PC-3 (cell line): ENCODE measurements around the gene TNFSF13. TPM values are rescaled to one million over a fixed set of nuclear protein-coding genes. Genes with fewer than 3 reads are reported as not detected.
"Not testable (repeated sequence)": the region's sequence is repeated elsewhere in the genome, so short reads cannot be mapped to it uniquely, and the experiment has no call there.

Source experiments
- ATAC-seq: fragments of 200-7000 bp; cut with Tn5 transposase; 2 replicates; pipeline ENCODE4 v1.9.1; 2020; ENCODE audit warnings: mild to moderate bottlenecking, moderate library complexity
- BruUV-seq: library from RNA; stranded (reverse); fragments of 400-500 nt; replicated peaks from 2 replicates; lab custom pipeline; 2021; lab: Mats Ljungman, UMichigan
- CTCF ChIA-PET: fragments of 300-600 bp; sonication (Branson Sonifier 250); formaldehyde crosslinking; loops from one replicate; lab custom pipeline; 2022; ENCODE audit warnings: antibody characterized with exemption; lab: Charles Lee
- POLR2A ChIA-PET: fragments of 300-600 bp; sonication (Branson Sonifier 250); formaldehyde crosslinking; loops from one replicate; lab custom pipeline; 2022; ENCODE audit warnings: antibody characterized with exemption; ENCODE audit not compliant: unreplicated experiment; lab: Charles Lee
- DNase-seq: peaks from one replicate; pipeline ENCODE4 v3.0.0-alpha.2; 2015
- H2AFZ ChIP-seq: fragments of 300-600 bp; sonication (generic); 2 replicates; pipeline ENCODE4 v1.6.0; 2016; ENCODE audit warnings: antibody characterized with exemption, low read length
- H3F3A ChIP-seq: fragments of 300-600 bp; sonication (generic); one replicate; pipeline ENCODE4 v1.6.0; 2017; ENCODE audit warnings: antibody characterized with exemption, low read length, control low read depth, mild to moderate bottlenecking; ENCODE audit not compliant: unreplicated experiment
- H3K27ac ChIP-seq: fragments of 300-600 bp; sonication (generic); 2 replicates; pipeline ENCODE4 v1.5.1; 2016; ENCODE audit warnings: mild to moderate bottlenecking, low read length
- H3K27me3 ChIP-seq: fragments of 300-600 bp; sonication (generic); 2 replicates; pipeline ENCODE4 v1.6.1; 2016; ENCODE audit warnings: low read length, mixed read lengths
- H3K36me3 ChIP-seq: fragments of 300-600 bp; sonication (generic); 2 replicates; pipeline ENCODE4 v1.6.1; 2016; ENCODE audit warnings: low read depth, mixed run types, low read length, mixed read lengths
- H3K4me1 ChIP-seq: fragments of 300-600 bp; sonication (generic); 2 replicates; pipeline ENCODE4 v1.5.1; 2016; ENCODE audit warnings: low read length; ENCODE audit not compliant: insufficient read depth
- H3K4me2 ChIP-seq: fragments of 300-600 bp; sonication (generic); 2 replicates; pipeline ENCODE4 v1.6.0; 2016; ENCODE audit warnings: low read length
- H3K4me3 ChIP-seq: fragments of 300-600 bp; sonication (generic); 2 replicates; pipeline ENCODE4 v1.5.1; 2016; ENCODE audit warnings: mild to moderate bottlenecking, low read length, mixed read lengths
- H3K79me2 ChIP-seq: fragments of 300-600 bp; sonication (generic); 2 replicates; pipeline ENCODE4 v1.6.1; 2017; ENCODE audit warnings: low read length, mixed read lengths
- H3K9ac ChIP-seq: fragments of 300-600 bp; sonication (generic); 2 replicates; pipeline ENCODE4 v1.6.0; 2016; ENCODE audit warnings: mild to moderate bottlenecking, low read length
- H3K9me2 ChIP-seq: fragments of 300-600 bp; sonication (generic); replicated peaks from 2 replicates; pipeline ENCODE4 v1.6.1; 2016; ENCODE audit warnings: mixed run types, low read length, mixed read lengths
- H3K9me3 ChIP-seq: fragments of 300-600 bp; sonication (generic); 2 replicates; pipeline ENCODE4 v1.6.1; 2016; ENCODE audit warnings: low read length, mixed read lengths
- H4K20me1 ChIP-seq: fragments of 300-600 bp; sonication (generic); 2 replicates; pipeline ENCODE4 v1.6.1; 2016; ENCODE audit warnings: low read length, mixed read lengths
- EZH2 ChIP-seq: fragments of 300-600 bp; sonication (generic); IDR thresholded peaks from one replicate; pipeline ENCODE4 v1.6.1; 2017; ENCODE audit warnings: antibody characterized with exemption, mild to moderate bottlenecking, low read length; ENCODE audit not compliant: unreplicated experiment
- EZH2phosphoT487 ChIP-seq: fragments of 300-600 bp; sonication (generic); IDR thresholded peaks from 2 replicates; pipeline ENCODE4 v1.6.1; 2018; ENCODE audit warnings: mild to moderate bottlenecking, antibody characterized with exemption, low read length, borderline replicate concordance
- intact Hi-C: fragments of 100-400 bp; cut with micrococcal nuclease; formaldehyde crosslinking; loops from 2 replicates; pipeline ENCODE4 v1.9.0; 2023
- total RNA-seq: library from RNA; depleted of rRNA; stranded (reverse); fragments of >200 nt; gene quantifications from 2 replicates; pipeline ENCODE4 v1.2.3, GENCODE V29; 2014
- TF ChIP-seq, protein P1 (sequence below): fragments of 300-600 bp; sonication (generic); conservative IDR thresholded peaks from 2 replicates; pipeline ENCODE4 v1.5.1; 2017; ENCODE audit warnings: antibody characterized with exemption, low read depth, mild to moderate bottlenecking, low read length

TNFSF13 gene
- total RNA-seq, 1 experiment from 2014 or later = 3.6 TPM

DNA sequence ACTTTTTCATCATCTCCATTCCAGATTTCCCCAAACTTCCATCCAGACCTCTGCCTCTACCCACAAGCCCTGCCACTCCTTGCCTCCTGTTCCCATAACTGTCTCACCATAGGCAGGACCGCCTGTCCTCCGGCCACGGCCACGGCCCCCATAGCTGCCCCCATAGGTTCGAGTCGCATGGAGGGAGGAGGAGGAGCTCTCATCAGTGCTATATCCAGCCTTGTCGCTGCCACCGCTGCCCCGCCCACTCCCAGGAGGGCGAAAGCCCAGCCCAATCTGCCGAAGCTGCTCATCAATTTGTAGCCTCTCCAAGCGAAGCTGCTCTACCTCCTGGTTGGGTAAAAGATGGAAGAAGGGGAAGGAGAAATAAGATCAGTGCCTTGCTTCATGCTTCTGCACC is 34.7 kb downstream of the TNFSF13 start:
- Histone ChIP-seq H3K4me1 (peaks cover 30% of the 10 kb centered on the region), H3K36me3 (peaks cover 17% of the 10 kb centered on the region), H3F3A (no peaks in the 10 kb centered on the region), H2AFZ (no peak overlapping the region), H3K4me2 (no peak overlapping the region), H3K79me2 (0 out of 2 replicates have a peak, but pooled peaks cover 12% of the 10 kb centered on the region), H3K9ac (no peak overlapping the region), H4K20me1 (no peaks in the 10 kb centered on the region), H3K27me3 (no peaks in the 10 kb centered on the region), H3K9me3 (no peaks in the 10 kb centered on the region), H3K4me3 (no peak overlapping the region), H3K9me2 (no peaks in the 10 kb centered on the region), H3K27ac (no peak overlapping the region)
- ChIA-PET POLR2A (no interaction called here), CTCF (no interaction called here)
- intact Hi-C loops = no loop called here
- no TSS peak for BruUV-seq
- TF ChIP-seq EZH2phosphoT487 (no peak), EZH2 (no peak)
- TF ChIP-seq, protein P1, sequence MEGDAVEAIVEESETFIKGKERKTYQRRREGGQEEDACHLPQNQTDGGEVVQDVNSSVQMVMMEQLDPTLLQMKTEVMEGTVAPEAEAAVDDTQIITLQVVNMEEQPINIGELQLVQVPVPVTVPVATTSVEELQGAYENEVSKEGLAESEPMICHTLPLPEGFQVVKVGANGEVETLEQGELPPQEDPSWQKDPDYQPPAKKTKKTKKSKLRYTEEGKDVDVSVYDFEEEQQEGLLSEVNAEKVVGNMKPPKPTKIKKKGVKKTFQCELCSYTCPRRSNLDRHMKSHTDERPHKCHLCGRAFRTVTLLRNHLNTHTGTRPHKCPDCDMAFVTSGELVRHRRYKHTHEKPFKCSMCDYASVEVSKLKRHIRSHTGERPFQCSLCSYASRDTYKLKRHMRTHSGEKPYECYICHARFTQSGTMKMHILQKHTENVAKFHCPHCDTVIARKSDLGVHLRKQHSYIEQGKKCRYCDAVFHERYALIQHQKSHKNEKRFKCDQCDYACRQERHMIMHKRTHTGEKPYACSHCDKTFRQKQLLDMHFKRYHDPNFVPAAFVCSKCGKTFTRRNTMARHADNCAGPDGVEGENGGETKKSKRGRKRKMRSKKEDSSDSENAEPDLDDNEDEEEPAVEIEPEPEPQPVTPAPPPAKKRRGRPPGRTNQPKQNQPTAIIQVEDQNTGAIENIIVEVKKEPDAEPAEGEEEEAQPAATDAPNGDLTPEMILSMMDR = no peak
- ATAC-seq (no peak), DNase-seq (no peak)

DNA sequence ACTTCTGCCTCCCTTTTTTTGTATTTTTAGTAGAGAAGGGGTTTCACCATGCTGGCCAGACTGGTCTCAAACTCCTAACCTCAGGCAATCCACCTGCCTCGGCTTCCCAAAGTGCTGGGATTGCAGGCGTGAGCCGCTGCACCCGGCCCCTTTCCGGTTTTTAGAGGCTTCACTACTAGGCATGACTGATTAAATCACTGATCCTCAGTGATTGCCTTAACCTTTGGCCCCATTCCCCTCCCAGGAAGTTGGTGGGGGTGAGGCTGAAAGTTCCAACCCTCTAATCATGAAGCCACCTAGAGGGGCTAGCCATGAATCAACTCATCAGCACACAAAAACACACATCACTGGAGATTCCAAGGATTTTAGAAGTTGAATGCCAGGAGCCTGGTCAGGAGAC is 39.0 kb downstream of the TNFSF13 start:
- H4K20me1 ChIP-seq, H3K4me3 ChIP-seq, H3F3A ChIP-seq, H3K27ac ChIP-seq, DNase-seq, H3K4me2 ChIP-seq, H3K27me3 ChIP-seq, H3K4me1 ChIP-seq, POLR2A ChIA-PET, H3K79me2 ChIP-seq, intact Hi-C loops, H3K9me3 ChIP-seq, BruUV-seq, CTCF ChIA-PET, H2AFZ ChIP-seq, H3K9ac ChIP-seq, ATAC-seq, H3K9me2 ChIP-seq: not testable (repeated sequence)
- H3K36me3 ChIP-seq = peaks cover 22% of the 10 kb centered on the region

DNA sequence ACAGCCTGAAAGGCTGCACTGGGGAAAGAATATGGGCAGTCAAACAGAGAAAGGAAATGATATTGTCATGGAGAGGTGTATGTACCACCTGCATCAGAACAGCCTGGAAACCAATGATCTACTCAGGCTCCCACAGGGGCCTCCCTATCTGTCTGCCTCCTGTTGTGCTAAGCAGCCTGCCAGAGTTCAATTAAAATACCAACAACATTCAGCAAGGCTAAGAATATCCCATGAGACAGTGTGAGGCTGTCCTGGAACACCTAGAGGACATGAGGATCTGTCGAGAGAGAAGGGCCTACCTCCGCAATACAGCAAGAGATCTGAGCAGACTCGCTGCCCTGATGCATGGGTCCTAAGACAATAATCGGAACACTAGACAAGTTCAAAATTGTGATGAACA is 47.7 kb downstream of the TNFSF13 start:
- H3K4me3 ChIP-seq = no peak overlapping the region
- ChIA-PET CTCF (no interaction called here), POLR2A (no interaction called here)
- no peaks in the 10 kb centered on the region for H3K4me1 ChIP-seq
- no peaks in the 10 kb centered on the region for H3F3A ChIP-seq
- no TSS peak for BruUV-seq
- H3K27me3 ChIP-seq = no peaks in the 10 kb centered on the region
- no peaks in the 10 kb centered on the region for H3K9me2 ChIP-seq
- DNase-seq = no peak
- TF ChIP-seq EZH2phosphoT487 (no peak), EZH2 (no peak)
- TF ChIP-seq, protein P1 = no peak
- intact Hi-C loops = no loop called here
- H2AFZ ChIP-seq = no peak overlapping the region
- peaks cover 34% of the 10 kb centered on the region for H3K79me2 ChIP-seq
- H3K36me3 ChIP-seq = peaks cover 6% of the 10 kb centered on the region; the same call in 1 of the 2 replicates
- H3K27ac ChIP-seq = no peak overlapping the region
- H3K9ac ChIP-seq = no peak overlapping the region
- no peaks in the 10 kb centered on the region for H3K9me3 ChIP-seq
- H4K20me1 ChIP-seq = peaks cover 8% of the 10 kb centered on the region; the same call in 1 of the 2 replicates
- H3K4me2 ChIP-seq = no peak overlapping the region
- no peak for ATAC-seq
